Fibroblast of pulmonary artery (primary cell): Measurements from ENCODE around the gene SPESP1.

Experiments
- DNase-seq: peaks from one replicate; pipeline ENCODE4 v3.0.0-alpha.2; 2010; ENCODE audit warnings: low read depth
- H3K4me3 ChIP-seq: replicated peaks from 2 replicates; pipeline ENCODE4 v1.5.1; 2011; ENCODE audit warnings: low read depth, mild to moderate bottlenecking, control low read depth, low read length, moderate library complexity
- CTCF ChIP-seq: IDR thresholded peaks from 2 replicates; pipeline ENCODE4 v1.5.1; 2011; ENCODE audit warnings: mild to moderate bottlenecking, control low read depth, low read length, inconsistent platforms; ENCODE audit errors: missing control alignments

The SPESP1 gene

GRCh38 chr15:68930268-68931022 is at the start of gene SPESP1:
Gene SPESP1 (plus strand): TSS chr15:68930525. CDS start chr15:68930654, 129 bp downstream.
- no peak for TF ChIP-seq CTCF
- DNase-seq: peak; percentile 62
- peak within 1 kb of the TSS; percentile 51 for H3K4me3 ChIP-seq

GRCh38 chr15:68885070-68885469 is 45.3 kb upstream of the SPESP1 start:
- no peak for TF ChIP-seq CTCF
- peak; percentile 82 for DNase-seq
- no peak overlapping the region for H3K4me3 ChIP-seq

- no peak for DNase-seq
- TF ChIP-seq CTCF: no peak
- no peak overlapping the region for H3K4me3 ChIP-seq
Observed at GRCh38 chr15:68887120-68887519, 43.2 kb upstream of the SPESP1 start.

- no peak overlapping the region for H3K4me3 ChIP-seq
- no peak for TF ChIP-seq CTCF
- DNase-seq: no peak
Observed at GRCh38 chr15:68887819-68888218, 42.5 kb upstream of the SPESP1 start.

- TF ChIP-seq CTCF: no peak
- H3K4me3 ChIP-seq: no peak overlapping the region
- DNase-seq: no peak
Observed at GRCh38 chr15:68888419-68888818, 41.9 kb upstream of the SPESP1 start.

- DNase-seq: no peak
- no peak for TF ChIP-seq CTCF
- no peak overlapping the region for H3K4me3 ChIP-seq
Observed at GRCh38 chr15:68894208-68894607, 36.1 kb upstream of the SPESP1 start.

GRCh38 chr15:68896178-68896577 is 34.1 kb upstream of the SPESP1 start:
- no peak for TF ChIP-seq CTCF
- DNase-seq: no peak
- H3K4me3 ChIP-seq: no peak overlapping the region
